H1 (cell line): Measurements from ENCODE around the gene PLEKHM3. TPM values are rescaled to one million over a fixed set of nuclear protein-coding genes. Genes with fewer than 3 reads are reported as not detected.

Source experiments
- CHD7 ChIP-seq: fragments of 300-600 bp; sonication (generic); IDR thresholded peaks from 2 replicates; pipeline ENCODE4 v1.7.1; 2012; ENCODE audit warnings: low read length, moderate library complexity, mild to moderate bottlenecking, inconsistent platforms; ENCODE audit not compliant: insufficient replicate concordance
- SIRT6 ChIP-seq: IDR thresholded peaks from one replicate; pipeline ENCODE4 v1.7.1; 2012; ENCODE audit warnings: low read length, inconsistent platforms
- TBP ChIP-seq: IDR thresholded peaks from 2 replicates; pipeline ENCODE4 v1.6.1; 2011; ENCODE audit warnings: low read depth, low read length, improper control_type of control experiment
- polyA plus RNA-seq, 7 experiments: library from polyadenylated mRNA; depleted of rRNA in 3 of 7; stranded (reverse) in 5 of 7; unstranded in 2 of 7; fragments of >200 nt in 5 of 7; fragments of 200-250 nt in 2 of 7; gene quantifications; 1 replicate in 5 of 7; 2 replicates in 1 of 7; 4 replicates in 1 of 7; pipeline versions ENCODE4 v1.2.1 to v1.2.3, GENCODE V29; 2011 to 2013; ENCODE audit warnings: missing spikeins in 2 of 7, mixed read lengths in 2 of 7
- total RNA-seq: library from RNA; stranded (reverse); fragmentation: NEBNext Ultra II Directional; extraction: Animal tissue kit (Norgen Biotek cat#: 25700); gene quantifications from 2 replicates; pipeline ENCODE4 v1.2.1, GENCODE V29; 2021

Gene PLEKHM3
- total and polyA plus RNA-seq, 2 of the 8 experiments (the other 6 are each of a cell fraction or from before 2014, with no cell fraction given): 2.3 to 5.8 TPM

GRCh38 chr2:208042450-208042849, 17.1 kb upstream of the PLEKHM3 start (continued):
- no peak for TF ChIP-seq SIRT6
- TF ChIP-seq TBP: no peak
- no peak for TF ChIP-seq CHD7
- TF ChIP-seq, all 59 proteins: peak for 0
